ENCODE results near the gene FUT7. TPM values are rescaled to one million over a fixed set of nuclear protein-coding genes. Genes with fewer than 3 reads are reported as not detected.

The FUT7 gene
- total RNA-seq, 2 donors from 2014 or later, result 1.6 to 1.8 TPM

- Mint-ChIP-seq H3K36me3 (ENCODE audit: insufficient read depth in 2 of 2) (no peaks in the 10 kb centered on the region), H3K4me3 (peak overlapping the region; percentile 69 to 79), H3K27ac (peak overlapping the region; percentile 12), H3K4me1 (ENCODE audit: low read depth) (peaks cover 43% of the 10 kb centered on the region), H3K27me3 (ENCODE audit: low read depth) (no peaks in the 10 kb centered on the region), H3K9me3 (no peaks in the 10 kb centered on the region)
- DNase-seq, result peak; percentile 75 to 83
- ATAC-seq (replicated peaks in 1 of 2), result peak; percentile 46 to 59
Observed at GRCh38 chr9:137028263-137029057, 3.4 kb downstream of the FUT7 start.

DNA sequence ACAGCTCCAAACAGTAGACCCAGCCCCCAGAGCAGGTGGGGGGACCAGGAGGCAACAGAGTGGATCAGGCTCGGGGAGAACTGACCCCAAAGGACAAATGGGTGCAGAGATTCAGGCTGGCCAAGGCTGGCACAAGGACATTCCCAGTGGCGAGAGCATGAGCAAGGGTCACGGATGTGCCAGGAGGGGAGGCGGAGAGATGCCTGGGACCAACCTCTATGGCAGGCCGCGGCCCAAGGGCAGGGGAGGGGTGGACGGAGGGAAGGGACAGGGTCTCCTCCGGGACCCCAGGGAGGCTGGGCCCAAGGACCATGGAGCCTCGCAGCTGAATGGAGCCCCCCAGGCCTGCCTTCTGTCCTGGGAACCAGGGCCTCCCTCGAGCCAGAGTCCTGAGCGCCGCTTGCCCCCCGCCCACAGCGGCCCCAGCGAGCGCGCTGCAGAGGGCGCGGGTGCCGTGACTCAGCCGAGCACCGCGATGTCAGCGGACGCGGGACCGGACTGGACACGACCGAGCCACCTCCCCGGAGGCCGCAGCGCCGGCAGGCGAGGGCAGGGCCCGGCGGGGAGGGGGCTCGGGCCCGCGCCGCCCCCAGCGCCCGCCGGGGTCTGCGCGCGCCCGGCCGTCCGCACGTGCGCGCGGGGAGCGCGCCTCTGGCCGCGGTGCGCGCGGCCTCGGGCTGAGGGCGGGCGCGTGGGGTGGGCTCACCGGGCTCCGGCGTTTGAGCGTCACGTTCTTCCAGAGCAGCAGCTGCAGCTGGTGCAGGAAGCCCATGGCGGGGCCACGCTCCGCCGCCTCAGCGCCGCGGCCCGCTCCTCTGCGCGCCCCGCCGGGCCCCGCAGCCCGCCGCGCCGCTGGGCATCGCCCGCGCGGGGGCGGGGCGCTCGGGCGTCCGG lies 4.3 kb downstream of the FUT7 start, which contains the start of gene ABCA2:
Gene ABCA2, minus strand, starts transcription at position 869 of the 894 bp plus-strand sequence. Its CDS starts 97 bp downstream, at position 772.
- ATAC-seq (replicated peaks in 1 of 2) (no peak), DNase-seq (peak in 1 of 2 donors; percentile 25)
- peaks cover 35% of the 10 kb centered on the region for H3K4me1 Mint-ChIP-seq (ENCODE audit: low read depth)
- no peaks in the 10 kb centered on the region for H3K36me3 Mint-ChIP-seq (ENCODE audit: insufficient read depth in 2 of 2)
- H3K4me3 Mint-ChIP-seq, result peak within 1 kb of the TSS; percentile 77 to 79
- no peaks in the 10 kb centered on the region for H3K9me3 Mint-ChIP-seq
- H3K27me3 Mint-ChIP-seq (ENCODE audit: low read depth), result no peaks in the 10 kb centered on the region
- H3K27ac Mint-ChIP-seq, result peak within 1 kb of the TSS; percentile 12

- Mint-ChIP-seq H3K4me3 (peak overlapping the region; percentile 72 to 77), H3K9me3 (no peaks in the 10 kb centered on the region), H3K4me1 (ENCODE audit: low read depth) (peaks cover 27% of the 10 kb centered on the region), H3K36me3 (ENCODE audit: insufficient read depth in 2 of 2) (no peaks in the 10 kb centered on the region), H3K27ac (no peak overlapping the region), H3K27me3 (ENCODE audit: low read depth) (no peaks in the 10 kb centered on the region)
- DNase-seq (no peak), ATAC-seq (replicated peaks in 1 of 2) (no peak)
Observed at GRCh38 chr9:137026828-137027227, 5.1 kb downstream of the FUT7 start.

GRCh38 chr9:137026384-137026783 lies 5.5 kb downstream of the FUT7 start:
- Mint-ChIP-seq H3K4me3 (no peak overlapping the region), H3K9me3 (no peaks in the 10 kb centered on the region), H3K36me3 (ENCODE audit: insufficient read depth in 2 of 2) (no peaks in the 10 kb centered on the region), H3K27me3 (ENCODE audit: low read depth) (no peaks in the 10 kb centered on the region), H3K4me1 (ENCODE audit: low read depth) (peaks cover 24% of the 10 kb centered on the region), H3K27ac (no peak overlapping the region)
- no peak for DNase-seq
- no peak for ATAC-seq (replicated peaks in 1 of 2)

DNA sequence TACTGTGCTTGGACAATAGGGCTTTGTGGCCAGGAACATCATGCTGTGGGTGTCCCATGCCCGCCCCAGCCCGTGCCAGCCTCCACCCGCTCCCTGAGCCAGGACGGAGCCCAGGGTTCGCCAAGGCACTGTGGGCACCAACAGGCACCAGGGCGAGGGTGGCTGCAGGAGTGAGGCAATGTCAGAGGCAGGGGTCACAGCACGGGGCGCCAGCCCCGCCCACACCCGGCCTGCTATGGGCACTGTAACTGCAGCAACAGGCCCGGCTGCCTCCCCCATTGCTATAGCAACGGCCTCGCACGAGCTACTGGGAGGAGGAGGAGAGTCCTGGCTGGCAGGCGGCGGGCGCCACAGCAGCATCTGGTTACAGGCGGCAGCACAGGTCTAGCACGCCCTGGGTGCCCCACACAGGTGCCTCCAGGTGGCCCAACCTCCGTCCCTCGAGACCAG lies 6.3 kb downstream of the FUT7 start:
- peaks cover 18% of the 10 kb centered on the region for H3K4me1 Mint-ChIP-seq (ENCODE audit: low read depth)
- H3K36me3 Mint-ChIP-seq (ENCODE audit: insufficient read depth in 2 of 2), result no peaks in the 10 kb centered on the region
- no peaks in the 10 kb centered on the region for H3K9me3 Mint-ChIP-seq
- DNase-seq (no peak), ATAC-seq (replicated peaks in 1 of 2) (no peak)
- H3K4me3 Mint-ChIP-seq, result no peak overlapping the region
- no peaks in the 10 kb centered on the region for H3K27me3 Mint-ChIP-seq (ENCODE audit: low read depth)
- no peak overlapping the region for H3K27ac Mint-ChIP-seq

- ATAC-seq (replicated peaks in 1 of 2), result no peak
- no peak for DNase-seq
- Mint-ChIP-seq H3K9me3 (no peaks in the 10 kb centered on the region), H3K4me1 (ENCODE audit: low read depth) (no peaks in the 10 kb centered on the region), H3K27ac (no peak overlapping the region), H3K36me3 (ENCODE audit: insufficient read depth in 2 of 2) (no peaks in the 10 kb centered on the region), H3K4me3 (no peak overlapping the region), H3K27me3 (ENCODE audit: low read depth) (no peaks in the 10 kb centered on the region)
Observed at GRCh38 chr9:137023583-137023991, 8.3 kb downstream of the FUT7 start.

GRCh38 chr9:137023157-137023556 lies 8.7 kb downstream of the FUT7 start:
- Mint-ChIP-seq H3K27me3 (ENCODE audit: low read depth) (no peaks in the 10 kb centered on the region), H3K27ac (no peak overlapping the region), H3K4me3 (no peak overlapping the region), H3K4me1 (ENCODE audit: low read depth) (no peaks in the 10 kb centered on the region), H3K9me3 (no peaks in the 10 kb centered on the region), H3K36me3 (ENCODE audit: insufficient read depth in 2 of 2) (no peaks in the 10 kb centered on the region)
- no peak for DNase-seq
- no peak for ATAC-seq (replicated peaks in 1 of 2)

DNA sequence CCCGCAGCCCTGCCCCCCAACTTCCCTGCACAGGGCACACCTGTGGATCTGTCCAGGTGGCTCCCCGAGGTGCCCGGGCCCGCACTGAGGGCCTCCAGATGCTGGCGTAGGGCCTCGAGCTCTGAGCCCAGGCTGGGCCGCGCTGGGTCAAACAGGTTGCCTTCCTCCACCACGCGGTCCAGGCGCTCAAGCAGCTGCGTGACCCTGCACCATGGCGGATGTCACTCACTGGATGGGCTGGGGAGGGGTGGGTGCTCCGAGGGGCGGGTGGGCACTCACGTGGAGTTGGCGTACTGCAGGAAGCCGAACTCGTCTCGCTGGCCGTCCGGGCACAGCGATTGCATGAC lies 9.3 kb downstream of the FUT7 start:
- DNase-seq (no peak), ATAC-seq (replicated peaks in 1 of 2) (peak in 1 of 2 donors; percentile 1)
- H3K36me3 Mint-ChIP-seq (ENCODE audit: insufficient read depth in 2 of 2), result no peaks in the 10 kb centered on the region
- no peak overlapping the region for H3K4me3 Mint-ChIP-seq
- H3K27ac Mint-ChIP-seq, result no peak overlapping the region
- no peaks in the 10 kb centered on the region for H3K4me1 Mint-ChIP-seq (ENCODE audit: low read depth)
- no peaks in the 10 kb centered on the region for H3K9me3 Mint-ChIP-seq
- no peaks in the 10 kb centered on the region for H3K27me3 Mint-ChIP-seq (ENCODE audit: low read depth)

- no peaks in the 10 kb centered on the region for H3K36me3 Mint-ChIP-seq (ENCODE audit: insufficient read depth in 2 of 2)
- ATAC-seq (replicated peaks in 1 of 2), result peak; percentile 89 to 93
- H3K4me1 Mint-ChIP-seq (ENCODE audit: low read depth), result no peaks in the 10 kb centered on the region
- H3K27ac Mint-ChIP-seq, result no peak overlapping the region
- H3K4me3 Mint-ChIP-seq, result no peak overlapping the region
- no peaks in the 10 kb centered on the region for H3K27me3 Mint-ChIP-seq (ENCODE audit: low read depth)
- no peaks in the 10 kb centered on the region for H3K9me3 Mint-ChIP-seq
- DNase-seq, result peak; percentile 88
Observed at GRCh38 chr9:137021979-137022661, 9.8 kb downstream of the FUT7 start.

GRCh38 chr9:137021568-137021978 lies 10.3 kb downstream of the FUT7 start:
- no peak for DNase-seq
- Mint-ChIP-seq H3K36me3 (ENCODE audit: insufficient read depth in 2 of 2) (no peaks in the 10 kb centered on the region), H3K4me3 (no peak overlapping the region), H3K9me3 (no peaks in the 10 kb centered on the region), H3K27ac (no peak overlapping the region), H3K4me1 (ENCODE audit: low read depth) (no peaks in the 10 kb centered on the region), H3K27me3 (ENCODE audit: low read depth) (no peaks in the 10 kb centered on the region)
- ATAC-seq (replicated peaks in 1 of 2), result peak in 1 of 2 donors; percentile 10

DNA sequence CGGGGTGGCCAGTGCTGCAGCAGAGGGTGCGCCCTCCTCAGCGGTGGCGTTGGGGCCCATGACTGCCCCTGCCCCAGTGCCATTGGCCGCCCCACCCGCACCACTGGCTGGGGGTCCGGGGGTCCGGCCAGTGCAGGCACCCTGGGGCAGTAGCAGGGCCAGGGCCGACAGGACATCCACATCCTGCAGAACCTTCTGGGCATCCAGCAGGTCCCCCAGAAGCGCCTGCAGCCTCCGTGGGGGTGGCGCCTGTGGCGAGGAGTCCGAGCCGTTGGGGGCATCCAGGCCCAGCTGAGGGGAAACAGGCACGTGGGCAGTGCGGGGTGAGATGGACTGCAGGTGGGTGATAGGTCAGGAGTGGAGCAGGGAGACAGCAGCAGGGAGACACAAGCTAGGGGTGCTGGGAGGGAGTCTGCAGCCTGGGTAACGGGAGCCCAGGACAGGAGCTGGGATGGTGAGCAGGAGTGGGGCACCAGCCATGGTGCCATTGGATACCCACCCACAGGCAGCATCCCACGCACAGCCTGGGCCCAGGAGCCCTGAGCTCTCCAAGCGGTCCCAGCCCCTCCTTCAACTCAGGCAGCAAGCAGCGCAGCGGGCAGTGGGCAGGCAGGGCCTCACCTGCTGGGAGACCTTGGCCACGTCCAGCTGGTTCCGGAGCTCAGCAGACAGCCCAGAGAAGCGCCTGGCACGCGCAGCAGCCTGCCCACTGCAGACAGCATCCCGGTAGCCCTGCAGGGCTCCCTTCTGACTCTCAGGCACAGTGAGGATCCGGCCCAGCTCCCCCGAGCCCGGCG lies 10.9 kb downstream of the FUT7 start:
- no peak overlapping the region for H3K4me3 Mint-ChIP-seq
- H3K9me3 Mint-ChIP-seq, result no peaks in the 10 kb centered on the region
- H3K4me1 Mint-ChIP-seq (ENCODE audit: low read depth), result no peaks in the 10 kb centered on the region
- DNase-seq, result no peak
- H3K27ac Mint-ChIP-seq, result no peak overlapping the region
- no peak for ATAC-seq (replicated peaks in 1 of 2)
- H3K36me3 Mint-ChIP-seq (ENCODE audit: insufficient read depth in 2 of 2), result no peaks in the 10 kb centered on the region
- H3K27me3 Mint-ChIP-seq (ENCODE audit: low read depth), result no peaks in the 10 kb centered on the region

DNA sequence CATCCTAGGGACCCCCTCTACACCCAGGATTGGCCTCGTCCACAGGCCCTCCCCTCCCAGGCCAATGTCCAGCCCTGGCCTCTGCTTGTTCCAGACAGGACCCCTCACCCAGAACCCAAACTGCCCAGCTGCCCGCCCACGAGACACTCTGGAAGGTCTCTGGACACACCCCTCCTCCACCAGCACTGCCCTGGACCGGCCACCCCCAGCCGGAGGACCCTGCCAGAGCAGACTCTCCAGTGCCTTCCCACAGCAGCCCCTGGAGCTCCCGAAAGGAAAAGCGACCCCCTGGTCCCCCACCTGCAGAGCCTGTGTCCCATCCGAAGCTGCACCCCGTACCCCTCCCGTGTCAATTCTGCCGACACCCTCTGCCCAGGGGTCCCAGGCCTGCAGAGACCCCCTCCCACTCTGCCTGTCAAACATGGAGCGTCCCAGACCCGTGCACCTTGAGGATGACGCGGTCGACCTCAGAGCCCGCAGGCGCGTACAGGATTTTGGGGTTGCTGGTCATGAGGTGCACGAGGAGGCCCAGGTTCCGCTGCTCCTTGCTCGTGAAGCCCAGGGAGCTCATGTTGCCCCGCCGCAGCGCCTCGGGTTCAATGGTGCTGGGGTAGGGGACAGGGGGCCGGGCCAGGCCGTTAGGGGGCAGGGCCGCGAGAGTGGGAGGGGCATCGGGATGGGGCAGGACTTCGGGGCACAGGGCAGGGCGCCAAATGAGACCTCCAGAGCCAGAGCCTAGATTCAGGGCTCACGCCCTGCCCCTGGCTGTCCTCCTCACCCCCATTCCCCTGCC lies 11.8 kb downstream of the FUT7 start:
- no peaks in the 10 kb centered on the region for H3K9me3 Mint-ChIP-seq

More for the DNA sequence above, 11.8 kb downstream of the FUT7 start:
- Mint-ChIP-seq H3K27ac (no peak overlapping the region), H3K27me3 (ENCODE audit: low read depth) (no peaks in the 10 kb centered on the region), H3K4me3 (no peak overlapping the region), H3K36me3 (ENCODE audit: insufficient read depth in 2 of 2) (no peaks in the 10 kb centered on the region), H3K4me1 (ENCODE audit: low read depth) (no peaks in the 10 kb centered on the region)
- ATAC-seq (replicated peaks in 1 of 2) (no peak), DNase-seq (no peak)

Data from activated T-cell treated with anti-CD3 and anti-CD28 coated beads, Interleukin-2, amount 50 U/mL, for 72 hours (primary cell).